ENCODE results near the gene NLRC5.

- TF ChIP-seq POLR2A (IDR thresholded peaks at IDR 0.05), result no peak
- no peak for TF ChIP-seq CTCF (IDR thresholded peaks at IDR 0.05)
- no peak for TF ChIP-seq POLR2AphosphoS5 (IDR thresholded peaks at IDR 0.05; ENCODE audit: insufficient read depth in 1 of 2, low read depth in 1 of 2)
Observed at GRCh38 chr16:57107321-57107922, 118.1 kb downstream of the NLRC5 start.

All from vagina (tissue), 2 donors.